GM12878 (cell line): ENCODE data around the gene SELENOO. TPM values are rescaled to one million over a fixed set of nuclear protein-coding genes. Genes with fewer than 3 reads are reported as not detected.

Experiments used
- ATAC-seq: fragments of 200-7000 bp; cut with Tn5 transposase; 3 replicates; pipeline ENCODE4 v1.9.1; 2020; ENCODE audit warnings: mild to moderate bottlenecking, moderate library complexity
- BruUV-seq: library from RNA; stranded (reverse); fragments of 400-500 nt; replicated peaks from 2 replicates; lab custom pipeline; 2021; lab: Mats Ljungman, UMichigan
- CTCF ChIA-PET: fragments of 300-600 bp; sonication (Branson Sonifier 250); formaldehyde crosslinking; extraction: SDS; loops from one replicate; lab custom pipeline; 2021; ENCODE audit warnings: inconsistent platforms; lab: Yijun Ruan, JAX
- POLR2A ChIA-PET: fragments of 350-600 bp; formaldehyde crosslinking; extraction: SDS; loops from one replicate; lab custom pipeline; 2021; ENCODE audit warnings: inconsistent platforms; lab: Charles Lee
- RAD21 ChIA-PET: fragments of 300-600 bp; sonication (Branson Sonifier 250); formaldehyde crosslinking; loops from one replicate; lab custom pipeline; 2023; ENCODE audit warnings: antibody characterized with exemption; ENCODE audit not compliant: unreplicated experiment; lab: Charles Lee
- SMC1A ChIA-PET: fragments of 300-600 bp; sonication (Branson Sonifier 250); formaldehyde crosslinking; loops from one replicate; lab custom pipeline; 2023; ENCODE audit not compliant: unreplicated experiment, uncharacterized antibody; lab: Charles Lee
- DNase-seq: peaks from one replicate; pipeline ENCODE4 v3.0.0-alpha.2; 2011; ENCODE audit warnings: low read depth, low spot score
- FAIRE-seq: peaks from 3 replicates; lab custom pipeline; 2011; peaks lifted over from hg19 to GRCh38; lab: Jason Lieb, UNC
- H2AFZ ChIP-seq: 2 replicates; pipeline ENCODE4 v1.6.0; 2011; ENCODE audit warnings: low read depth, low read length, control low read depth; ENCODE audit not compliant: control insufficient read depth
- H3K27ac ChIP-seq: 2 replicates; pipeline ENCODE4 v1.5.1; 2011; ENCODE audit warnings: control low read depth; ENCODE audit not compliant: control insufficient read depth, insufficient read depth
- H3K27me3 ChIP-seq, 2 experiments: replicated peaks in 1 of 2; 2 replicates each; pipeline versions ENCODE4 v1.6.0 to v1.6.1; 2011; ENCODE audit warnings: low read length in 1 of 2; ENCODE audit not compliant: control insufficient read depth in 2 of 2, insufficient read depth in 2 of 2
- H3K36me3 ChIP-seq, 2 experiments: 2 replicates each; pipeline ENCODE4 v1.5.1; 2011; ENCODE audit warnings: low read length in 1 of 2; ENCODE audit not compliant: control insufficient read depth in 2 of 2, insufficient read depth in 2 of 2
- H3K4me1 ChIP-seq: 2 replicates; pipeline ENCODE4 v1.6.1; 2011; ENCODE audit warnings: mild to moderate bottlenecking, low read length, moderate library complexity, mixed read lengths; ENCODE audit not compliant: control insufficient read depth, insufficient read depth
- H3K4me2 ChIP-seq: 2 replicates; pipeline ENCODE4 v1.6.0; 2011; ENCODE audit warnings: control low read depth; ENCODE audit not compliant: control insufficient read depth, insufficient read depth
- H3K4me3 ChIP-seq: fragments of 200-600 bp; sonication (generic); 2 replicates; pipeline ENCODE4 v1.5.1; 2016
- H3K79me2 ChIP-seq: 2 replicates; pipeline ENCODE4 v1.6.0; 2011; ENCODE audit warnings: low read length; ENCODE audit not compliant: control insufficient read depth, insufficient read depth
- H3K9ac ChIP-seq: 2 replicates; pipeline ENCODE4 v1.8.0; 2011; ENCODE audit warnings: low read length, control low read depth, mixed read lengths; ENCODE audit not compliant: control insufficient read depth, insufficient read depth
- H3K9me3 ChIP-seq: replicated peaks from 3 replicates; pipeline ENCODE4 v1.5.1; 2011; ENCODE audit warnings: mild to moderate bottlenecking, low read length; ENCODE audit not compliant: control insufficient read depth, insufficient read depth
- H4K20me1 ChIP-seq: 2 replicates; pipeline ENCODE4 v1.6.0; 2011; ENCODE audit not compliant: control insufficient read depth, insufficient read depth
- BACH1 ChIP-seq: fragments of 450-650 bp; IDR thresholded peaks from 2 replicates; pipeline ENCODE4 v1.6.1; 2017; ENCODE audit warnings: mild to moderate bottlenecking, borderline replicate concordance
- BRCA1 ChIP-seq: IDR thresholded peaks from 2 replicates; pipeline ENCODE4 v1.6.1; 2011; ENCODE audit warnings: low read depth, low read length, improper control_type of control experiment
- CHD2 ChIP-seq: IDR thresholded peaks from 2 replicates; pipeline ENCODE4 v1.6.1; 2011; ENCODE audit warnings: low read depth, low read length, improper control_type of control experiment, borderline replicate concordance
- FOS ChIP-seq: IDR thresholded peaks from 3 replicates; pipeline ENCODE4 v1.6.1; 2011; ENCODE audit warnings: borderline replicate concordance; ENCODE audit not compliant: insufficient read length; ENCODE audit errors: extremely low read depth
- TCF3 ChIP-seq: IDR thresholded peaks from 2 replicates; pipeline ENCODE4 v1.6.1; 2012; ENCODE audit warnings: low read depth, mild to moderate bottlenecking, low read length, borderline replicate concordance; ENCODE audit not compliant: insufficient read depth
- WGBS: methylation state at CpG from one replicate; pipeline ENCODE4 v1.1.6; 2016; ENCODE audit warnings: low lambda C conversion rate; ENCODE audit not compliant: insufficient replicate concordance, insufficient coverage; ENCODE audit errors: missing lambda C conversion rate; 5-methylcytosine and 5-hydroxymethylcytosine counted together
- in situ Hi-C: fragments of 300-500 bp; cut with MboI; formaldehyde crosslinking; loops from 9 replicates; pipeline ENCODE4 v1.14.3; 2018; ENCODE audit warnings: mixed read lengths
- intact Hi-C: fragments of 100-400 bp; cut with micrococcal nuclease; formaldehyde crosslinking; loops from one replicate; pipeline ENCODE4 v1.14.2; 2022; ENCODE audit not compliant: unreplicated experiment
- polyA plus RNA-seq, 11 experiments: library from polyadenylated mRNA; depleted of rRNA in 4 of 11; unstranded in 6 of 11; stranded (reverse) in 5 of 11; fragments of >200 nt; fragmentation: Nextera tagmentation in 4 of 11; fragmentation: Illumina TruSeq in 1 of 11; extraction: Ambion mirVana in 4 of 11; extraction: Trizol in 1 of 11; gene quantifications; 1 replicate in 1 of 11; 2 replicates in 10 of 11; pipeline versions ENCODE4 v1.2.1 to v1.2.3, GENCODE V29; 2011 to 2016; ENCODE audit warnings: inconsistent platforms in 2 of 11, missing spikeins in 2 of 11, low read depth in 1 of 11
- total RNA-seq, 4 experiments: library from RNA; depleted of rRNA in 3 of 4; stranded (reverse); fragments of >200 nt in 3 of 4; fragmentation: Illumina TruSeq in 1 of 4; extraction: Trizol in 1 of 4; gene quantifications; 2 replicates each; pipeline versions ENCODE4 v1.2.1 to v1.2.3, GENCODE V29; 2013 to 2021
- TF ChIP-seq, protein P1 (sequence below): IDR thresholded peaks from 2 replicates; pipeline ENCODE4 v1.6.1; 2011; ENCODE audit warnings: borderline replicate concordance, low read depth, mild to moderate bottlenecking, moderate library complexity, mixed read lengths, low read length; ENCODE audit not compliant: insufficient read depth; ENCODE audit errors: extremely low read length
- TF ChIP-seq, protein P2 (sequence below): fragments of 450-650 bp; formaldehyde crosslinking; IDR thresholded peaks from 2 replicates; pipeline ENCODE4 v1.4.0; 2022; ENCODE audit warnings: mild to moderate bottlenecking, moderate library complexity

Gene SELENOO
- total and polyA plus RNA-seq, 10 of the 15 experiments (the other 5 are each of a cell fraction or from before 2014, with no cell fraction given), result 0.42 to 23.3 (median 3.3) TPM

GRCh38 chr22:50177537-50178470 is 23.0 kb upstream of the SELENOO start (continued):
- TF ChIP-seq, protein P1, sequence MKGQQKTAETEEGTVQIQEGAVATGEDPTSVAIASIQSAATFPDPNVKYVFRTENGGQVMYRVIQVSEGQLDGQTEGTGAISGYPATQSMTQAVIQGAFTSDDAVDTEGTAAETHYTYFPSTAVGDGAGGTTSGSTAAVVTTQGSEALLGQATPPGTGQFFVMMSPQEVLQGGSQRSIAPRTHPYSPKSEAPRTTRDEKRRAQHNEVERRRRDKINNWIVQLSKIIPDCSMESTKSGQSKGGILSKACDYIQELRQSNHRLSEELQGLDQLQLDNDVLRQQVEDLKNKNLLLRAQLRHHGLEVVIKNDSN, result no peak
- TF ChIP-seq FOS, result no peak
- TF ChIP-seq BRCA1, result no peak
- no peak for TF ChIP-seq CHD2
- TF ChIP-seq, protein P2, sequence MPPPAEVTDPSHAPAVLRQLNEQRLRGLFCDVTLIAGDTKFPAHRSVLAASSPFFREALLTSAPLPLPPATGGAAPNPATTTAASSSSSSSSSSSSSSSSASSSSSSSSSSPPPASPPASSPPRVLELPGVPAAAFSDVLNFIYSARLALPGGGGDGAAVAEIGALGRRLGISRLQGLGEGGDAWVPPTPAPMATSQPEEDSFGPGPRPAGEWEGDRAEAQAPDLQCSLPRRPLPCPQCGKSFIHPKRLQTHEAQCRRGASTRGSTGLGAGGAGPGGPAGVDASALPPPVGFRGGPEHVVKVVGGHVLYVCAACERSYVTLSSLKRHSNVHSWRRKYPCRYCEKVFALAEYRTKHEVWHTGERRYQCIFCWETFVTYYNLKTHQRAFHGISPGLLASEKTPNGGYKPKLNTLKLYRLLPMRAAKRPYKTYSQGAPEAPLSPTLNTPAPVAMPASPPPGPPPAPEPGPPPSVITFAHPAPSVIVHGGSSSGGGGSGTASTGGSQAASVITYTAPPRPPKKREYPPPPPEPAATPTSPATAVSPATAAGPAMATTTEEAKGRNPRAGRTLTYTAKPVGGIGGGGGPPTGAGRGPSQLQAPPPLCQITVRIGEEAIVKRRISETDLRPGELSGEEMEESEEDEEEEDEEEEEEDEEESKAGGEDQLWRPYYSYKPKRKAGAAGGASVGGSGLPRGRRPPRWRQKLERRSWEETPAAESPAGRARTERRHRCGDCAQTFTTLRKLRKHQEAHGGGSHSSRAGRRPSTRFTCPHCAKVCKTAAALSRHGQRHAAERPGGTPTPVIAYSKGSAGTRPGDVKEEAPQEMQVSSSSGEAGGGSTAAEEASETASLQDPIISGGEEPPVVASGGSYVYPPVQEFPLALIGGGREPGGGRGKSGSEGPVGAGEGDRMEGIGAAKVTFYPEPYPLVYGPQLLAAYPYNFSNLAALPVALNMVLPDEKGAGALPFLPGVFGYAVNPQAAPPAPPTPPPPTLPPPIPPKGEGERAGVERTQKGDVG (CRISPR knock-in tag), result no peak

DNA sequence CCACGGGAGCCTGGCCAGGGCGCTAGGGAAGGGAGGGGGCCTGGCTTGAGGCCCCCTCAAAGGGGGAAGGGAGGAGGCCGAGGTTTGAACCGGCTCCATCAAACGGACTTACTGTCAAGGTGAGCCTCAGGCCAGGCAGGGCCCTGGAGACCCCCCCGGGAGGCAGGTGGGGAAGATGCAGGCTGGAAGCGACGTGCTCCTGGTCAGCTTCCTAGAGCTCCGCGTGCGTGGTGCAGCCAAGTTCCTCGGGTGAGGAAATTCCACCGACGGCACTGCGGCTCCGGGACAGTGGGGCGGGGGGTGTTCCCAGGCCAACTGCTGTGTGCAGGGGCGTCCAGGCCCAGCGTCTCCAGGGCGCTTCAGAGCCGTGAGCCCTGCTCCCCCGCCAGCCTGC is 22.3 kb upstream of the SELENOO start:
- H3K9ac ChIP-seq, result no peak overlapping the region
- no peak for DNase-seq
- ChIA-PET CTCF (no interaction called here), POLR2A (no interaction called here), RAD21 (no interaction called here), SMC1A (no interaction called here)
- 88% methylated on average over 21 of the region's 22 CpGs for WGBS
- no peak overlapping the region for H3K4me3 ChIP-seq
- FAIRE-seq, result no peak
- no peaks in the 10 kb centered on the region for H3K79me2 ChIP-seq
- H2AFZ ChIP-seq, result no peak overlapping the region
- no peaks in the 10 kb centered on the region for H3K27me3 ChIP-seq
- intact Hi-C loops, result no loop called here
- no peaks in the 10 kb centered on the region for H3K9me3 ChIP-seq
- peaks cover 3% of the 10 kb centered on the region for H3K4me1 ChIP-seq
- TF ChIP-seq TCF3, result no peak
- TF ChIP-seq BACH1, result no peak
- H3K36me3 ChIP-seq, result no peaks in the 10 kb centered on the region
- in situ Hi-C loops, result no loop called here
- H3K27ac ChIP-seq, result no peak overlapping the region
- H3K4me2 ChIP-seq, result no peak overlapping the region
- no TSS peak for BruUV-seq
- H4K20me1 ChIP-seq, result no peaks in the 10 kb centered on the region
- ATAC-seq, result no peak
